Inferior parietal cortex (tissue), 1 donor: ENCODE data around the gene FBXW8.

Source experiments
- DNase-seq: peaks from one replicate; pipeline ENCODE4 v3.0.0-alpha.2; 2016; ENCODE audit errors: extremely low spot score

The FBXW8 gene

DNA sequence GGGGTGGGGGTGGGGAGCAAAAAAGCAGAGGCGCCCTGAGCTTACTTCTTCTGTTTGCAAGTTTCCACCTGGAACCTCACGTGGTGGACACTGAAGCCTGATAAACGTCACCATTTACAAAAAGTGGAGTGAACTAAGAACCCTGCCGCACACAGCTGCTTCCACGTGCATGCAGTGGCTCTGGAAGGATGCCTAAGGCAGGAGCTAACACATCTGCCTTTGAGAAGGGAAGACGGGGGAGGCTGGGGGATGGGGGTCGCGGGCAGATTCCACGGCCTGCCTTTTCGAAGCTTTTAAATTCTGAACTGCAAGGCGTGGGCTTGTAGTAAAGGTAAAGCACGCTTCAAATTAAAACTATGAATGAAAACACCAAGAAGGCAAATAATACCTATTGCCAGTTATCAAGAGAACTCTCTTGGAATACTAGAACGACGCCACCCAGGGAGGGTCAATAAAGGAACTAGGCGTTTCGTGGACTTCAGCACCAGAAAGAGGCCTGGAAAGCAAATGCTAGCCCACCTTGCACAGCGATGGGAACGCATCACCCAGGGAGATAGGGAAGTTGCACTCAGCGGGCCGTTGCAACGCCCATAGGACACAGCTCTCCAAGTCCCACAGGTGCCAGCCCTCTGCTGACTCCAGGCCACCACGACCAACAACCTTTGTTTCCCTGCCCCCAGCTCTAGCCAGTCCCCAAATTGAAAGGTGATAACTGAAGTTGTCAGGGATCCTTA, 126.7 kb downstream of the FBXW8 start:
- DNase-seq, result no peak

DNA sequence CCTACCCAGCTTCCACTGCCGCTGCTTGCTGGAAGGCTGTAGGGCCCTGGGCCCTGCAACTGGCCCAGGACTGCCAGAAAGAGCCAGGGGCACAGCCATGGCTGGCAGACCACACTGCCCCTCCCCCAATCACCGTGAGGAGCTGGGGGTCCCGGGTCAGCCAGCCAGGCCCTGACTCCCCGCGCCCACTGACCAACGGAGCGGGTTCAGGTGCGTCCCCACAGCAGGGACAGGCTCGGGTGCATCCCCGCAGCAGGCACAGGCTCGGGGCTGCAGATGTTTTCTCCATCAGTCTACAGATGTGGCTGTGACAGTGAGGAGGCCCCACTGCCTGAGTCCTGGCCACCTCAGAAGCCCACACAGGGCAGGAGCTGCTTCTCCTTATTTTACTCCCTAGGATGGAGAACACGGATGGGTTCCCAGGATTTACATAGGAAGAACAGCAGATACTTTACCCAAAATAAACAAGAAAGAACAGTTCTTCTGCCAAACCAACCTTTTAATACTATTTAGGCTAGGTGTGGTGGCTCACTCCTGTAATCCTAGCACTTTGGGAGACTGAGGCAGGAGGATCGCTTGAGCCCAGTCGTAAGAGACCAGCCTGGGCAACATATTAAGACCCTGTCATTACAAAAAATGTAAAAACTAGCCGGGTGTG, 127.4 kb downstream of the FBXW8 start:
- no peak for DNase-seq

GRCh38 chr12:117038919-117039318, 128.2 kb downstream of the FBXW8 start:
- no peak for DNase-seq

- DNase-seq, result no peak
Measured at GRCh38 chr12:117039891-117040309, 129.2 kb downstream of the FBXW8 start.

GRCh38 chr12:117040496-117040895, 129.7 kb downstream of the FBXW8 start:
- DNase-seq, result no peak

DNA sequence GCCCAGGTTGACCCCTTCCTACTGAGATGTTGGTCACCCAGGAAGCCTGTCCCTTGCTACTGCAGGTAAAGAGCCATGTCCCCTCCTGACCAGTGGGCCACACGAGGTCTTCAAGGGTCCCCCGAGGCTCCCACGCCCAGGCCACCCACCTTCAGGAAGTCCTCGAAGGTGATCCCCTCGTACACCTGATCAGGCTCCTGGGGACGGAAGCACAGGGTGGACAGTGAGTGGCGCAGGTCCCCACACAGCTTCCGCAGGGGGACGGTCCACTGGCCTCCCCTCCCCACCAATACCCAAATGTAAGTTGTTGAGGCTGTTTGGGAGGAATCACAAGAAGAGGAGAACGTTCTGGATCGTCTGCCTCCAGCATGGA, 131.0 kb downstream of the FBXW8 start:
- no peak for DNase-seq

- DNase-seq, result no peak
Measured at GRCh38 chr12:117042171-117042842, 131.6 kb downstream of the FBXW8 start.

DNA sequence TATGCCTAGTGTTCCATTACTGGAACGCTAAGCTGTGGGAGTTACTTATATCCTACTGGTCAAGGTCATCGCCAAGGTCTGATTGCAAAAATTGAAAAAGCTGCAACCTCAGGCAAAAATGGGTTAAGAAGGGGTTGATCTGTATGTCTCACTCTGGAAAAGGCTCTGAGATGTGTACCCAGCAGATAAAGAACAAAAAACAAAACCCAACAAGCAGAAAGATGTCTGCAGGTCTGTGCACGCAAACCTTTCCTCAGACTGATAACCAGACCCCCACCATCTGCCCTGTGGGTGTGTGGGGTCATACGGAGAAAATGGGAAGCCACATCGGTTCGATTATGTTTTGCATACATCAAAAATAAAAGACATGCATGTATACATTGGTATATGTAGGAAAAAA, 132.1 kb downstream of the FBXW8 start:
- no peak for DNase-seq

- no peak for DNase-seq
Measured at GRCh38 chr12:117044311-117044710, 133.6 kb downstream of the FBXW8 start.

DNA sequence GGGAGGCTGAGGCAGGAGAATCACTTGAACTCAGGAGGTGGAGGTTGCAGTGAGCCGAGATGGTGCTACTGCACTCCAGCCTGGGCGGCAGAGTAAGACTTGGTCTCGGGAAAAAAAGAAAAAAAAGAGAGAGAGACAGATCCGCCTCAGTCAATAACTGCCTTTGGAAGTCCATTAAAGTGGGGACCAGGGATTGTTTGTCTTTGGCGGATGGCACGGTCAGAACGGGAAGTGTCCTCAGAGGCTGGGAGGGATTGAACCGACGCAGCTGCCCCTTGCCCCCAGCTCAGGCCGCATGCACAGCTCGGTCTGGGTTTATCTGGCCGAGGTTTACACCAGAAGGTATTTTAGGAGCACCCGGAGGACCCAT, 134.0 kb downstream of the FBXW8 start:
- no peak for DNase-seq

GRCh38 chr12:117045160-117046010, 134.6 kb downstream of the FBXW8 start:
- no peak for DNase-seq

DNA sequence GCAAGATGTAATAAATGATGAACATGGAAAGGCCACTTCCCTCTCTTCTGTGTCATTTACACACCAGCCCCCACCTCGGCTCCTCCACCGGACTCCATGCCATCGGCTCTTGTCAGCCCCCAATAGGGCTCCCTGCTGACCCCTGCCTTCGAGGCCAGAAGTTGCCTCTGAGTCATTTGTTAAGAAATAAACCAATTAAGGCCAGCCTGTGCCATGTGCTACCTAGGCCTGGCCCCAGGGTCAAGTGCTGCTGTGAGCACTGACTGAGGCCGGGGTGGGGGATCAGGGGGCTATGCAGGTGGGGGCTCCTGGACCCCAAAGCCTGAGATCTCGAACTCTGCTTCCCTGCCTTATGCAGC, 135.2 kb downstream of the FBXW8 start:
- DNase-seq, result no peak

- no peak for DNase-seq
Measured at GRCh38 chr12:117046425-117046824, 135.7 kb downstream of the FBXW8 start.

DNA sequence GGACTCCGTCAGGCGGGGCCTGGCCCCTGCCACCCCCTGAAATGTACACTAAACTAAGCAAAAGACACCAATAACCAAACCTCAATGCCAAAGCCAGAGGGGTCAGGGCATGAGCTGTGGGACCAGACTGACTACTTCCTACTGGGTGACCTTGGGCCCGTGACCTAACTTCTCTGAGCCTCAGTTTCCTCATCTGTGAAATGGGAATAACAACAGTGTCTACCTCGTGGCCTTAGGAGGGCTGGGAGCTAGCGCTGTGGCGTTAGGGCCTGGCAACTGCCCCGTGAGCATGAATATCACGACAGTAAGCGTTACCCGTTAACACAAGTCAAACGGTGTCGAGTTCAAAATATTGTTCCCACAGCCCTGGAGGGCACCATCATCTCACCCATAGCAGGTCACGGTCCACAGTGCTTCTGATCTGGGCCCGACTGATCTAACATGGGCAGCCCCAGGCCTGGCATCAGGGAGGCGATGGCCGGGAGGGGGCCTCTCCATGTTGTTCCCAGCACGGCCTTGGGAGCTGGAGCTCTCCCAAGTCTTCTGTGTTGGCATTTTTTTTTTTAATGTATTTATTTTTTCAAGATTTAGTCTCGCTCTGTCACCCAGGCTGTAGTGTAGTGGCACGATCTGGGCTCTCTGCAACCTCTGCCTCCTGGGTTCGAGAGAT, 136.2 kb downstream of the FBXW8 start:
- DNase-seq, result no peak

DNA sequence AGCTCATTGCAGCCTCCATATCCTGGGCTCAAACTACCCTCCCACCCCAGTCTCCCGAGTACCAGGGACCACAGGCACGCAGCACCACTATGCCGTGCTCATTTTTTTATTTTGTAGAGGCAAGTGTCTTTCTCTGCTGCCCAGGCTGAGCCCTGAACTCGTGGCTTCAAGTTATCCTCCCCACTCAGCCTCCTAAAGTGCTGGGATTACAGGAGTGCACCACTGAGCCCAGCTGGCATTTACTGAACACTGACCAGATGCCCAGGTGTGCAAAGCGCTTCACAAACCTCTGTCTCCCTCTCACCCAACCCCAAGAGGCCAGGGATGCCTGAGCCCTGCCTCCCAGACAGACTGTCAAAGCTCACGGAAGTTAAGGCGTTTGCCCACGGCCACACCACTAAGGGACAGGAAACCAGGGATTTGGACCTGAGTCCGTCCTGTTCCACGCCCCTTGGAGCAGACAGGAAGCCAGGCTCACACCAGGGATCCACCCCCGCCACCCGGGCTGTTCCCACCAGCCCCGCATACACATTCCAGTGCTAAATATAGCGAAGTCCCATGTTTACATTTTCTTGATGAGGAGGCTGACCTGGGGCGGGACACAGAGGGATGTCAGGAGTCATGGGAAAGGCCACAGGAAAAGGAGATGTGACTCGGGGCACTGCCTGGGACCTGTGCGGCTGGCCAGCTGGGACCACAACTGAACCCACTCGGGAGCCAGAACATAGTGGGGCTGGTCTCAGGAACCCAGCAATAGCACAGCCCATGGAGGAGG, 137.2 kb downstream of the FBXW8 start:
- DNase-seq, result no peak

DNA sequence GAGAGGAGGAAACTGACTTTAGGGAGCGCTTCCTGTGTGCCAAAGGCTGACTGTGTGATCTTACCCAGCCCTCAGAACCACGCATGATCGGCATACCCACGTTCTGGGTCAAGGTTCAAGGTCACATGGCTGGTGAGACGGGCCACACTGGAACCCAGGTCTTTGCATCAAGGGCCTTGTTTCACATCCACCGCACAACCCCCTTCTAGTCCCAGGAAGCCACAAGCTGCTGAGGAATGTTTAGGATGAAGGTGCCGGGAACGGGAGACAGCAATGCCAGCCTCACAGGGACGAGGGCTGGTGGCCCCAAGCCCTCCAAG, 137.8 kb downstream of the FBXW8 start:
- no peak for DNase-seq

DNA sequence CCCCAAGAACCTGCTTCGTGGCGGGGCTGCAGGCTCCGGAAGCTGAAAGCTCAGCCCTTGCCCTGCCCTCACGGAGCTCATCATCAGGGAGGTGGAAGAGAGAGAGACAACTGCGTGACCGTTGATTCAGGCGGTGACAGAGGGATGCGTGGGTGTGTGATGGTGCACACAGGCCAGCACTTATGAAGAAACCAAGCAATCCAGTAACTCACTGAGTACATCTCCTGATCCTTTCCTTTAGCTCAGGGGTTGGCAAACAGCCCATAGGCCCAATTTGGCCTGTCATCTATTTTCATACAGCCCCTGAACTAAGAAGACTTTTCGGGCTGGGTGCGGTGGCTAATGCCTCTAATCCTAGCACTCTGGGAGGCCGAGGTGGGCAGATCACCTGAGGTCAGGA, 138.5 kb downstream of the FBXW8 start:
- no peak for DNase-seq

DNA sequence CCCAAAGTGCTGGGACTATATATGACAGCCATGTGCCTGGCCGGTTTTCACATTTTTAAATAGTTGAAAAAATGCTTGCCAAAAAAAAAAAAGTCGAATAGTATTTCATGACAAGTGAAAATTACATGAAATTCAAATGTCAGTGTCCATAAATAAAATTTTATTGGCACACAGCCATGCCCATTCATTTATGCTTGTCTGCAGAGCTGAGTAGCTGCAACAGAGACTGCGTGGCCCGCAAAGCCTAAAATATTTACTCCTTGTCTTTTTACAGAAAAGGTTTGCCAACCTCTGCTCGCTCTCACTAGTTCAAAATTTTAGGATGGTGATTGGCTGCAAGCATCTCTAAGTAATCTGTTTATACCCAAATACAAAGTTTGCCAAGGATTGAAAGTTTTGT, 139.3 kb downstream of the FBXW8 start:
- DNase-seq, result no peak

DNA sequence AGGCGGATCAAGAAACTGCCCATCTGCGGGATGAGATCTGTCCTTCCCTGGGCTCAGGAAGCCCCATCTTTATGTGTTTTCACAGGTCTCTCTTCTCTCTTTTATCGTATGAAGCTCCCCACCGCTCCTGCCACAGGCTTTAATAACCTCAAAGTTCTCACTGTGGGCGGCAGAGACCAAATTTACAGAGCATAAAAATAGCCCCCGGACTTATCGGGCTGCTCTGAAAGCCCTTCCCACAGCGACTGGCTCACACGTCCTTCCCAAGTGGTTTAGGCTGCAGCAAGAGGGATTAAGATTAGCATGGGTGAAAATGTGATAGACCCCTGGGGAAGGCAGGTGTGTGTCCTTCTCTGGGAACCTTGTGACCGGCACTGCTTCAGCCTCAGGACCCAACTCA, 140.6 kb downstream of the FBXW8 start:
- no peak for DNase-seq

- no peak for DNase-seq
Measured at GRCh38 chr12:117052386-117053049, 141.8 kb downstream of the FBXW8 start.

DNA sequence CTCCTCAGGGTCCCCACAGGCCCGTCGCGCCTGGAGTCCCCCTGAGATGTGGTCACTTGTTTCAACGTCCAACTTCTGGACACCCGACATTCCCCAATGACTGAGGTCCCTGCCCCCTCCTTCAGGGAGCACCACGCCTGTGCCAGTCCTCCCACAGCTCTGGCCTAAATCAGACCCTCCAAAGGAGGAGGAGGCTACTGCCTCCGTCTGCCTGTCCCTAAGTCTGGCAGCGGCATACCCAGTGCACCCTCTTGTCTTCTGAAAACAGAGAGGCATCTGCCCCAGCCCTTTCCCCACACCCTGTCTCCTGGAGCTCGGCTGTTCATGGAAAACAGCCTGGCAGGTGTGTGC, 142.3 kb downstream of the FBXW8 start:
- no peak for DNase-seq
